GM21786 (cell line): ENCODE results near the gene NSMCE1.

Experiments used
- ATAC-seq: cut with Tn5 transposase; IDR thresholded peaks from one replicate; pipeline ENCODE4 v1.9.1; 2021; ENCODE audit not compliant: unreplicated experiment

NSMCE1 gene

DNA sequence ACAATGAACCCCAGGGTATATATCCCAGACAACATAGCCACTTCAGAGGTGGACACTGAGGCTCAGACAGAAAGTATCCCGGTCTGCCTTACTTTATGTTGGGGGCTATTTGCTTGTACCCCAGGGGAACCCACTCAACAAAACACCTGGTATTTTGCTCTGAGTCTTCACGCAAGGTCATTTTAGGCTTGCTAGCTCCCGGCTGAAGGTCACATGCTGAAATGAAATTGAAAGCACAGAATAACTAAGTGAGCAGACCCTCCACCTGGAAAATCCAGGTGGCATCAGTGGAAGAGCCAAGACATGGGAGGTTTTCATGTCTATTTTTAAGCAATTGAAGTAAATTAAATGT, 69.4 kb downstream of the NSMCE1 start:
- no peak for ATAC-seq

DNA sequence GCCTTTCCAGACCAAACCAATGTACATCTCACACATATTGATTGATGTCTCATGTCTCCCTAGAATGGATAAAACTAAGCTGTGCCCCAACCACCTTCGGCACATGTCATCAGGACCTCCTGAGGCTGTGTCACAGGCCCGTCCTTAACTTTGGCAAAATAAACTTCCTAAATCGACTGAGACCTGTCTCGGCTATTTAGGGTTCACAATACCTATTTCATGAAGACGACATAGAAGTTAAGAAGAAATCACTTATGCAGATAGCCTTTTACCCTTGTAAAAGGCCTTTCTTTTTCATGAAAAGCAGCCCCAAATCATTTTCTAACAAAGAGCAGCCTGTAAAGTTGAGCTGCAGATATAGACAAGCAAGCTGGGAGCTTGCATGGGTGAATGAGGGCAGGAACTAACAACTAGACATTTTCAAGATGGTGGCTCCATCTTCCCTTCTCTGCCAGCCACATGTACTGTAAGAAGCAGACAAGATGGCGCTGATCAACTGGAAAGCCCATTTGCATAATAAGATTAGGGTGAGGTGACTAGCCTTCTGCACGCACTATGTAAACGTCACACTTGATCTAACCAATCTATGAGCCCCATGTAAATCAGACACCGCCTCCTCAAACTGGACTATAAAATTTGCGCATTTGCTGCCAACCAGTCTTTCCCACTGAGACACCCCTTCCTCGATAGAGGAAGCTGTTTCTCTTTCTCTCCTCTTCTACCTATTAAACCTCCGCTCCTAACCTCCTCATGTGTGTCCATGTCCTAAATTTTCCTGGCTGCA, 69.9 kb downstream of the NSMCE1 start:
- no peak for ATAC-seq

DNA sequence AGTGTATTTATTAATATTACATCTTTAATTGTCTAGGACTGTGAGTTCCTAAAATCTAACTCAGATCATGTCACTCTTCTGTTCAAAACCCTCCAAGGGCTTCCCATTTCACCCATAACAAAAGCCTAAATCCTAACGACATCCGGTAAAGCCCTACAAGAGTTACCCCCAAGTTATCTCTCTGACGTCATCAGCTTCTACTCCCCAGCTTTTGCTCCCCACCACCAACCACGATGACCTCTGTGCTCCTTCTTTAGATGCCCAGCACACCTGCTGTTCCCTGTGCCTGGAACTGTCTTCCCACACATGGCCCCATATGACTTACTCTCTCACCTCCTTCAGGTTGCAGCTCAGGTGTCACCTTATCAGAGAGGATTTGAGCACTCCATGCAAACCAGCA, 71.6 kb downstream of the NSMCE1 start:
- ATAC-seq, result no peak

DNA sequence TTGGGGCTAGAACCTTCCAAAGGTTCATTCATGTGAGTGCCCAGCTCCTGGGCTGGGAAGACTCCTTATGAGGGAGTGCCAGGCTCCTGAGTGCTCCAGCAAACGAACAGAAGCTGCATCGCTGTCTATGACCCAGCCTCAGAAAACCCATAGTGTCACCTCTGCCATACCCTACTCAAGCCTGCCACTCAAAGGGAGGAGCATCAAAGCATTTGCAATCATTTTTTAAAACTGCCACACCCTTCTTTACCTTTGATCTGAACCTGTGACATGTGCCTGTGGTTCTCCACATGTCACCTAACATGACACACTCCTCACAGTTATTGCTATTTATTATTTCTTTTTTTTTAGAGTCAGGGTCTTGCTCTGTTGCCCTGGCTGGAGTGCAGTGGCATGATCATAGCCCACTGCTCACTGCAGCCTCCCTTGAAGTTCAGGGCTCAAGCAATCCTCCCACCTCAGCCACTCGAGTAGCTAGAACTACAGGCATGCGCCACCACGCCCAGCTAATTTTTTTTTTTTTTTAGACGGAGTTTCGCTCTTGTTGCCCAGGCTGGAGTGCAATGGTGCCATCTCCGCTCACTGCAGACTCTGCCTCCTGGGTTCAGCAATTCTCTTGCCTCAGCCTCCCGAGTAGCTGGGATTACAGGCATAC, 72.5 kb downstream of the NSMCE1 start:
- ATAC-seq, result no peak

DNA sequence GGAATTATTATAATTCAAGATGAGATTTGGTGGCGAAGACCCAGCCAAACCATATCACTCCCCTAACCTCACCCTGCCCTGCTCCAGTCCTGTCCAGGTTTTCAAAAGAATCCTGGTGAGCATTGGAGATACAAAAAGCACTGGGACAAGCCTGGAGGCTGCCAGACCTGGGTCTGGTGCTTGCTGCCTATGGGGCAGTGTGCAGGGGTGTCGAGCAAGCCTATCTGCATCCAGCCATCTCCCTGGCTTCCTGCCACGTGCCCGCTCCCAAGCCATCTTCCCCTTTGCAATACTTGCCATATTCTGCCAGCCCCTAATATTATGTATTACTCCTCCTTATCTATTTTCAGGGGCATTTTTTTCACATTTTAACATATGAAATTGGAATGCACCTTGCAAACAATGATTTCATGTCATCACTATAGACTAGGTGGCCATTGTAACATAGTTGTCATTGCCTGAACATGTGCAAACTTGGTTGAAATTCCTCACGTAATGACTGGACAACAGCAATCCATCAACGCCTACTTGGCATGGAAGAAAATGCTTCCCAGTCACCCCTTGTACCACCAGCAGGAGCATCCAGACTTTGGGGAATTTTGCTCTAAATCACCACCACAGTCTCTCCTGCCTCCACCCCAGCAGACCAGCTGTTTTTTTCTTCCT, 73.4 kb downstream of the NSMCE1 start:
- ATAC-seq, result no peak

DNA sequence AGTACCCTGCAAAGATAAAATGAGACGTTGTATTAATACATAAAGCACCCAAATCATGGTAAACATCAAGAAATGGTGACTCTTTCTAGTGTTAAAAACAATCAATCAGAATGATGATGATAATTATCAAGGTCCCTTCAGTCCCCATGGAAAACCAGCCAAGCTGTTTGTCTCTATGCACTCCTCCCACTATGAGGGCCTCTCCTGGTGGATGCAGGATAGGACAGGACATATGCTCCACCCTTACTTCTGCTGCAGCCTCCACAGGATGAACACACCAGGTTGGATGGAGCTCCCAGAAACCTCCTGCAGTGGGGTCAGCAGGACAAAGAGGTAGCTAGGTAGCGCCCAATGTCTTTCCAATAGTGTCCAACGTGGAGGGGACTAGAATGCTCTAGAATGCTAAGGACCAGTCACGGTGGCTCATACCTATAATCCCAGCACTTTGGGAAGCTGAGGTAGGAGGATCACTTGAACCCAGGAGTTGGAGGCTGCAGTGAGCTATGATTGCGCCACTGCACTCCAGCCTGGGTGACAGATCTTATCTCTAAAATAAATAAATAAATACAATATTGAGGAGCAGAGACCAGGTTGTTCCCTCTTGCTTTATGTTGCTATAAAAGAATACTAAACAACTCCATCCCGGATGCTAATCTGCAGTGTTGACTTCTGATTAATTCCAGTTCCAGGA, 75.1 kb downstream of the NSMCE1 start:
- ATAC-seq, result no peak

DNA sequence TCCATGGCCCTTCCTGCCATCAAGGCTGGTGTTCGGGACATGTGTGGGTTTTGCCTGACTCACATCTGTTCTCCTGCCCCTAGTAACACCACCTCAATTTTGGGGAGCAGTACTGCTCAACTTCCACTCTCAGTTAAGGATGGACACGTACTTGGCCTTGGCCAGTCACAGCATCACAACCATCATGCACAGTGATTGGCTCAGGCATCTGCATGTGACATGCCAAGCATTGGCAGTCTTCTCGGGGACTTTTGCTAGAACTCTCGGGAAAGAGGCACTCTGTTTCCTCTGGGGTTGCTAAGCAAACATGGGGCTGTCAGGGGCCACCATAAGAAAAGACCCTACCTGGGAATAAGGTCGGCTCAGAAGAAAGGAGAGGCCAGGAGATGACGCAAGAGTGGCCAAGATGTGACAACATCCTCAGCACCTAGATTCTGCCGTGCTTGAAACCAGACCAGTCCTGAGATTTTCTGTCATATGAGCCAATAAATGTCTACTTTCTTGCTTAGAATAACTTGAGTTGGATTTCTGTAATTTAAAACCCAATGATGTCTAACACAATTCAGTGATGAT, 77.1 kb downstream of the NSMCE1 start:
- ATAC-seq, result no peak

DNA sequence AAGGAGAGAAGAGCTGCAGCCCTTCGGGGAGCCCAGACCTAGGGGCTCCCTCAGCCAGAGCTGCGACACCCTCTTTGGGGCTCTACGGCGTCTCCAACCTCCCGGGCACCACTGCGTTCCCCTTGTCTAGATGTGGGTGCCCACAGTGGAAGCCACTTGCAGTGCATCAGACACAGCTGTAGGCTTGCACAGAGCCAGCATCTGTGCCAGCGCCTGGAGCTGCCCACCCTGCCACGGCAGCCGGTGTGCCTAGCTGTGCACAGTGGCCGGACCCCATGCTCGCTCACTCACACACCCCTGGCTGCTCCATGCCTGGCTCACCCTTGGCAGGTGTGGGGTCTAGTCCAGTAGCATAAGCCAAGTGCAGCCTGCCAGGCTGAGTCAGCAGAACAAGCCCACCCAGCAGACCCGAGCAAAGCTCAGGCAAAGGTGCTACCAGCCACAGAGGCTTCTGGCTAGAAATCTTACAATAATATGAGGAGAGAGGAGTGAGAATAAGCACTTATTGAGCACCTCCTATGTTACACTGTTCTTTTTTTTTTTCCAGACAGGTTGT, 78.2 kb downstream of the NSMCE1 start:
- no peak for ATAC-seq

DNA sequence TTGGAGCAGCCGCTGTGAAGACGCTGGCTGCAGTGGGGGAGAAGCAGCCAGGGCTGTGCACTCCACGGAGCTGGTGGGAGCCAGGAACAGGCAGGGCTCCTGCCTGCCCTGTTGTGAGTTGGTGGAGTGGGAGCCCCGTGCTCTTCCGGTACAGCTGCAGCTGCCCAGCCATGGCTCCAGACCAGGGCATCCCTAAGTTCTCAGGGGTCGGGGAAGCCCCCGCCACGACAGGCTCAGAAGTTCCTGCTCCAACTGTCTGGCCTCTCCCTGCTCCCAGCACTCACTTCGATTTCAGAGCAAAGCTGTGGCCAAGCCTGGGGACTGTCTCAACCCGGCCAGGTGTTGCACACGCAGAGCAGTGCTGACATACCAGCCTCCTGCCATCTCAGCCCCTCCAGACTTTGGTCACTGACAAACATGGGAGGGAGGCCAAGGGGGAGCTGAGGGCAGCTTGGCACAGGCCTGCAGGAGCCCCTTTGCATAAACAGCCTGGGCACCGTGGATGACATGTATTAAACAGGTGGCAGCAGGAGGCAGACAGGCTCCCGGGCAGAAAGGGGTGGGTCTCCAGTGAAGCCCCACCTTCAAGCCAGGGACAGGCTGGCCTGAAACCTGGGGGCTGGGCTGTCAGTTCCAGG, 79.1 kb downstream of the NSMCE1 start:
- ATAC-seq, result no peak

DNA sequence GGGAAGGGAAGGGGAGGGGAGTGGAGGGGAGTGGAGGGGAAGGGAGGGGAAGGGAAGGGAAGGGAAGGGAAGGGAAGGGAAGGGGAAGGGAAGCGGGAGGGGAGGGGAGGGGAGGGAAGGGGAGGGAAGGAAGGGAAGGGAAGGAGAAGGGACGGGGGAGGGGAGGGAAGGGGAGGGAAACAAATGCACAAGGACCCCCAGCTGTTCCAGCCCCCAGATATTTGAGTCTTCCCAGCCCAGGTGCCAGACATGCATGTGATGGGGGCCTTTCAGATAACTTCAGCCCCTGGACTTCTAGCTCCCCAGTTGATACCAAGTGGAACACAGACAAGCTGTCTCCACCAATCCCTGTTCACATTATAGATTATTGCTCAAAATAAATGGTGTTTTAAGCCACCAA, 79.9 kb downstream of the NSMCE1 start:
- ATAC-seq, result no peak

DNA sequence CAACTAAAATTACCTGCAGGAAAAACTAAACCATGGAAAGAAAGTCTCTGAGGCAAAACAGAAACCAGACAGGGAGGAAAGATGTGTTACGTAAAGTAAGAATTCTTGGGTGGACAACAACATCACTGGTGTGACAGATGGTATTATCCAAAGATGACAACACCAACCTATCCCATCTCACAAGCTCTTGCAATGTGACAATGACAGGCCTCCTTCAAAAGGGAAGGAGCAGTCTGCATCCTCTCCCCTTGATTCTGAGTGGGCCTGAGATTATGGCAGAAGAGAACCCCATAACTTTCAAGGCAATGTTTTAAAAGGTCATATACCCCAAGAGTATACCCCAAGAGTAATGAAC, 82.8 kb downstream of the NSMCE1 start:
- ATAC-seq, result no peak

DNA sequence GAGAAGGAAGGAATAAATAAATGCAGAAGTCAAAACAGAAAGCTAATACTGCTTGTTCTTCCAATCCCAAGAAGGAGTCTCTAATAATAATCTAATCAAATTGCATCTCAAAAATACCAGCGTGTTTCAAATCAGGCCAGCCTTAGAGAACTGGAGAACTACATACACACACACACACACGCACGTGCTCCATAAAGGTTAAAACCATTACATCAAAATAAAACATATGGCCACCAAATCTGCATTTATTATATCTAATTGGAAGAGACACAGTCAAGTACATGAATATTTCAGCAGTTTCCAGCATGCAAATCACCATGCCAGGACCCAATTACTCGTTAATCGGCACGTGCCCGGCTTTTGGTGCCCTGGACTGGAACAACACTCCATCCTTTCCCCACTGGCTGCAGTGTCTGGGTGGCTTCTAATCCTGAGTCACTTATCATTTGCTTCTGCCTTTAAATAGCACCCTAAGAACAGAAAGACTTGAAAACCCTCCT, 85.6 kb downstream of the NSMCE1 start:
- ATAC-seq, result no peak

DNA sequence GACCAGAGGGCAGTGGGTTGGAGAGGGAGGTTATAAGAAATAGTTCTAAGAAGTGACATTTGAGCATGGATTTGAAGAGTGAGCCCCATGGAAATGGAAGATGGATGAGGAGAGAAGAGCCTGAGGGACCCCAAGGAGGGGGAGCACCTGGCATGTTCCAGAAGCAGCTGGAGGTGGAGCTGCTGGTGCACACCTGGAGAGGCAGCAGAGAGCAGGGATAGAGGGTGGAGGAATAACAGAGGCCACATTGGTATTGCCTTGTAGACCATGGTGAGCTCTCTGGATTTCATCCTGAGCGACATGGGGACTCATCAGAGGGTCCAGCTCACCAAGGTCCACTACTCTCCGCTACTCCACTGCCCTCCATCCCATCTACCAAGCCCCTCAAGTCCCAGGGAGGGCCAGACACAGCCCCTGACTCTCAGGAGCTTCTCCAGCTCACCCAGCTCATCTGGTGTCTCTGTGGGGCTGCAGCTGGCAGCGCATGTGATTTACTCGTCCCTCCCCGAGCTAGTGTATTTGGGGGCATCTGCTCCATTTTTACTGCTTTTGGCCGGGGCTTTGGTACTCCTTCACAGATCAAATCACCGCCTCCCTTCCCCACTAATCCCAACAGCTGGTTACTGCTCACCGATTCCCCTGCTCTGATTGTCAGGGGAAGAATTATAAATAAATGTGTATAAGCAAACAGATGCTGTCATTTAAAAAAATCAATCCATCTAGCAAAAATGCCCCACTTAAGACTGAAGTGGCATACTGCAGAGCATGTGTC, 87.4 kb downstream of the NSMCE1 start:
- no peak for ATAC-seq

DNA sequence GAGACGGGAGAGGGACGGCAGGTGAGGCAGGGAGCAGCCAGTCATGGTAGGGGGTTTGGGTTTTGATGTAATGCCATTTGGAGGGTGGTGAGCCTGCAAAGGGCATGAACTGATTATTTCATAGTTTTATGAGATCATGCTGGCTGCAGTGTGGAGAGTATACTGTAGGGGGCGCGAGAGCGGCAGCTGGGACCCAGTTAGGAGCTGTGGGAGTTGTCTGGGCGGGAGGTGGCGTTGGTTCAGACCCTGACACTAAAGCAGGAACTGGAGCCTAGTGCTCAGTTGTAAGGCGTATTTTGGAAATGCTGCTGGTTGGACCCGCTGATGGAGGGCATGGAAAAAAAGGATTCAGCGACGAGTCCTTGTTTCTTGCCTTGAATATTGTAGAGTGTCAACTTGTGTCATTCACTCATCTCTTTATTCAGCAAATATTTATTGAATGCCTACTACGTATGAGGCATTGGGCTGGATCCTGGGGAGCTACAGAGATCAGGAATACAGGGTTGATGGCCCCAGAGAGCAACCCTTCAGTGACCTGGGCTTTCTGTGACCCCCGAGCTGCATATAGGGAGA, 89.0 kb downstream of the NSMCE1 start:
- ATAC-seq, result peak; percentile 88

DNA sequence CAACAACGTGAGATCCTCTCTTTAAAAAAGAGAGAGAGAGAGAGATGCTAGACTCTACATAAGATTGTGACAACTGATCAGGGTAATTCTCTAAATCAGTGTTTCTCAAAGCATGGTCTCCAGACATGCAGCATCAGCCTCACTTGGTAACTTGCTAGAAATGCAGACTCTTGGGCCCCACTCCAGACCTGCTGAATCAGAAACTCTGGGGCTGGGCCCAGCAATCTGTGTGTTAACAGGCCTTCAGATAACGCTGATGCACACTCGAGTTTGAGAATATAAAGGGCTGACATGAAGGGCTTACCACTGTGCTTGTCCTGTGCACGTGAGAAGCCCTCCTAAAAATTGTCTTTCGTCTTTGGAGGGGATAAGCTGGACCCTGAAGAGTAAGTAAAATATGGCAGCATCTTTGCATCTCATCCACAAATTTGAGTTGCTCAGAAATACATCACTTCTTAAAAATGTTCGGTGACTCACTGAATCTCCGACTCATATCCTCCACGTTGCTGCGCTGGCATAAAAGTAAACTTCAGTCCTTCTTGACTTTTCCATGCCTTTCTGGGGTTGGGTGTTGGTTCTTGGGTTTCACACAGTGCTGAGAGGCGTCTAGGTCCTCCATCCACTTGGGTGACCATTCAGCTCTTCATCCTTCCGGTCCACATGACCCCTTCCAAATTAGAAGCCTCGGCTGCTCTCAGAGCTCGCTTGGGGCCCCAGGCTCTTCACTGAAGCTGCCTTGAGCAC, 91.4 kb downstream of the NSMCE1 start:
- no peak for ATAC-seq

DNA sequence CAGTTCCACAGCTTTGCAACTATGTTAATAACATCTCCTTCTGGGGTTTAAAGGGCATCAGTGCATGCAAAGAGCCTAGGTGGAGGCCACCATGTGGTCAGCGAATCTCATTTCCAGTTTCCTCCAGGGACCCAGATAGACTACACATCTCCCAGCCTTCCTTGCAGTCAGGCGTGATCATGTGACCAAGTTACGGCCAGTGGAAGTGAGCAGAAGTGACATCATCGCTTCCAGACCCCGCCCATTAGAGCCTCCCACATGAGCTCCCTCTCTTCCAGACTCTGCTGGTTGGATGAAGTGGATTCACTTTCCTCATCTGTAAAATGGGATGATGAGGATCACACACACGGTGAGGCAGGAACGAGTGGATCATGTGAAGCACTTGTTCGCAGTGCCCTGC, 92.7 kb downstream of the NSMCE1 start:
- ATAC-seq, result no peak
